ENCODE measurements around the gene SREK1IP1.

The SREK1IP1 gene

GRCh38 chr5:64691291-64691690 is 77.2 kb downstream of the SREK1IP1 start (continued):
- TF ChIP-seq KLF17 (tag by site-specific recombination; IDR thresholded peaks at IDR 0.05) (no peak), TRIM28 (IDR thresholded peaks at IDR 0.05; ENCODE audit: borderline replicate concordance, low read length) (no peak), EGR2 (tag by site-specific recombination; IDR thresholded peaks at IDR 0.05; ENCODE audit: low read depth) (no peak), ZNF518A (tag by site-specific recombination; conservative IDR thresholded peaks at IDR 0.05; ENCODE audit: low read depth) (no peak), ZNF132 (tag by site-specific recombination; IDR thresholded peaks at IDR 0.05; ENCODE audit: borderline replicate concordance) (no peak), ZNF664 (tag by site-specific recombination; IDR thresholded peaks at IDR 0.05) (no peak), ZNF24 (tag by site-specific recombination; IDR thresholded peaks at IDR 0.05) (no peak)
- TF ChIP-seq, protein P1, sequence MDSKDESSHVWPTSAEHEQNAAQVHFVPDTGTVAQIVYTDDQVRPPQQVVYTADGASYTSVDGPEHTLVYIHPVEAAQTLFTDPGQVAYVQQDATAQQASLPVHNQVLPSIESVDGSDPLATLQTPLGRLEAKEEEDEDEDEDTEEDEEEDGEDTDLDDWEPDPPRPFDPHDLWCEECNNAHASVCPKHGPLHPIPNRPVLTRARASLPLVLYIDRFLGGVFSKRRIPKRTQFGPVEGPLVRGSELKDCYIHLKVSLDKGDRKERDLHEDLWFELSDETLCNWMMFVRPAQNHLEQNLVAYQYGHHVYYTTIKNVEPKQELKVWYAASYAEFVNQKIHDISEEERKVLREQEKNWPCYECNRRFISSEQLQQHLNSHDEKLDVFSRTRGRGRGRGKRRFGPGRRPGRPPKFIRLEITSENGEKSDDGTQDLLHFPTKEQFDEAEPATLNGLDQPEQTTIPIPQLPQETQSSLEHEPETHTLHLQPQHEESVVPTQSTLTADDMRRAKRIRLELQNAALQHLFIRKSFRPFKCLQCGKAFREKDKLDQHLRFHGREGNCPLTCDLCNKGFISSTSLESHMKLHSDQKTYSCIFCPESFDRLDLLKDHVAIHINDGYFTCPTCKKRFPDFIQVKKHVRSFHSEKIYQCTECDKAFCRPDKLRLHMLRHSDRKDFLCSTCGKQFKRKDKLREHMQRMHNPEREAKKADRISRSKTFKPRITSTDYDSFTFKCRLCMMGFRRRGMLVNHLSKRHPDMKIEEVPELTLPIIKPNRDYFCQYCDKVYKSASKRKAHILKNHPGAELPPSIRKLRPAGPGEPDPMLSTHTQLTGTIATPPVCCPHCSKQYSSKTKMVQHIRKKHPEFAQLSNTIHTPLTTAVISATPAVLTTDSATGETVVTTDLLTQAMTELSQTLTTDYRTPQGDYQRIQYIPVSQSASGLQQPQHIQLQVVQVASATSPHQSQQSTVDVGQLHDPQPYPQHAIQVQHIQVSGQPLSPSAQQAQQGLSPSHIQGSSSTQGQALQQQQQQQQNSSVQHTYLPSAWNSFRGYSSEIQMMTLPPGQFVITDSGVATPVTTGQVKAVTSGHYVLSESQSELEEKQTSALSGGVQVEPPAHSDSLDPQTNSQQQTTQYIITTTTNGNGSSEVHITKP (tag by site-specific recombination; IDR thresholded peaks at IDR 0.05), result peak; percentile 87
- TF ChIP-seq, protein P2, sequence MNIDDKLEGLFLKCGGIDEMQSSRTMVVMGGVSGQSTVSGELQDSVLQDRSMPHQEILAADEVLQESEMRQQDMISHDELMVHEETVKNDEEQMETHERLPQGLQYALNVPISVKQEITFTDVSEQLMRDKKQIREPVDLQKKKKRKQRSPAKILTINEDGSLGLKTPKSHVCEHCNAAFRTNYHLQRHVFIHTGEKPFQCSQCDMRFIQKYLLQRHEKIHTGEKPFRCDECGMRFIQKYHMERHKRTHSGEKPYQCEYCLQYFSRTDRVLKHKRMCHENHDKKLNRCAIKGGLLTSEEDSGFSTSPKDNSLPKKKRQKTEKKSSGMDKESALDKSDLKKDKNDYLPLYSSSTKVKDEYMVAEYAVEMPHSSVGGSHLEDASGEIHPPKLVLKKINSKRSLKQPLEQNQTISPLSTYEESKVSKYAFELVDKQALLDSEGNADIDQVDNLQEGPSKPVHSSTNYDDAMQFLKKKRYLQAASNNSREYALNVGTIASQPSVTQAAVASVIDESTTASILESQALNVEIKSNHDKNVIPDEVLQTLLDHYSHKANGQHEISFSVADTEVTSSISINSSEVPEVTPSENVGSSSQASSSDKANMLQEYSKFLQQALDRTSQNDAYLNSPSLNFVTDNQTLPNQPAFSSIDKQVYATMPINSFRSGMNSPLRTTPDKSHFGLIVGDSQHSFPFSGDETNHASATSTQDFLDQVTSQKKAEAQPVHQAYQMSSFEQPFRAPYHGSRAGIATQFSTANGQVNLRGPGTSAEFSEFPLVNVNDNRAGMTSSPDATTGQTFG (tag by site-specific recombination; IDR thresholded peaks at IDR 0.05; ENCODE audit: borderline replicate concordance), result no peak

GRCh38 chr5:64690417-64691151 is 77.9 kb downstream of the SREK1IP1 start, which contains the start of gene SHISAL2B:
SHISAL2B (plus strand) TSS chr5:64690503; CDS start chr5:64690624, 121 bp downstream.
- Histone ChIP-seq H3K36me3 (ENCODE audit: control insufficient read depth in 2 of 2, insufficient read depth in 1 of 2, low read length in 2 of 2) (no peaks in the 10 kb centered on the region), H3K9me3 (ENCODE audit: control insufficient read depth, insufficient read depth, low read depth, low read length) (no peaks in the 10 kb centered on the region), H3K4me3 (ENCODE audit: low read depth, low read length) (peak within 1 kb of the TSS; percentile 33), H3K4me1 (ENCODE audit: control insufficient read depth, insufficient read depth, low read length) (0 out of 2 replicates have a peak, but pooled peaks cover 3% of the 10 kb centered on the region), H3K27ac (ENCODE audit: extremely low read depth, low read depth, low read length) (peak within 1 kb of the TSS; percentile 45; the same call in 1 of the 2 replicates)
- ChIA-PET POLR2A (interaction anchor here (0.6 to 0.8 kb wide), 2 partner anchors 16 to 418 kb away, joined by 3 read pairs; no protein-coding TSS in a partner anchor), CTCF (interaction anchor here (0.7 to 0.9 kb wide), 2 partner anchors 9 to 56 kb away, joined by 3 to 4 read pairs; no protein-coding TSS in a partner anchor)
- TF ChIP-seq ZNF660 (tag by site-specific recombination; IDR thresholded peaks at IDR 0.05), result peak; percentile 69
- TF ChIP-seq ZNF488 (tag by site-specific recombination; IDR thresholded peaks at IDR 0.05), result no peak
- TF ChIP-seq ZNF677 (tag by site-specific recombination; IDR thresholded peaks at IDR 0.05), result no peak
- peak; percentile 67 for TF ChIP-seq GLIS1 (tag by site-specific recombination; IDR thresholded peaks at IDR 0.05)
- TF ChIP-seq KLF16 (tag by site-specific recombination; IDR thresholded peaks at IDR 0.05), result no peak
- TF ChIP-seq ZNF341 (tag by site-specific recombination; IDR thresholded peaks at IDR 0.05; ENCODE audit: low read depth), result peak; percentile 74
- TF ChIP-seq, protein P3, sequence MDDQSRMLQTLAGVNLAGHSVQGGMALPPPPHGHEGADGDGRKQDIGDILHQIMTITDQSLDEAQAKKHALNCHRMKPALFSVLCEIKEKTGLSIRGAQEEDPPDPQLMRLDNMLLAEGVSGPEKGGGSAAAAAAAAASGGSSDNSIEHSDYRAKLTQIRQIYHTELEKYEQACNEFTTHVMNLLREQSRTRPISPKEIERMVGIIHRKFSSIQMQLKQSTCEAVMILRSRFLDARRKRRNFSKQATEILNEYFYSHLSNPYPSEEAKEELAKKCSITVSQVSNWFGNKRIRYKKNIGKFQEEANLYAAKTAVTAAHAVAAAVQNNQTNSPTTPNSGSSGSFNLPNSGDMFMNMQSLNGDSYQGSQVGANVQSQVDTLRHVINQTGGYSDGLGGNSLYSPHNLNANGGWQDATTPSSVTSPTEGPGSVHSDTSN (CRISPR knock-in tag; IDR thresholded peaks at IDR 0.05), result 0 out of 2 replicates have a peak, but pooled peaks have one; percentile 43
- peak; percentile 67 for TF ChIP-seq ZNF600 (tag by site-specific recombination; IDR thresholded peaks at IDR 0.05)
- TF ChIP-seq, protein P4, sequence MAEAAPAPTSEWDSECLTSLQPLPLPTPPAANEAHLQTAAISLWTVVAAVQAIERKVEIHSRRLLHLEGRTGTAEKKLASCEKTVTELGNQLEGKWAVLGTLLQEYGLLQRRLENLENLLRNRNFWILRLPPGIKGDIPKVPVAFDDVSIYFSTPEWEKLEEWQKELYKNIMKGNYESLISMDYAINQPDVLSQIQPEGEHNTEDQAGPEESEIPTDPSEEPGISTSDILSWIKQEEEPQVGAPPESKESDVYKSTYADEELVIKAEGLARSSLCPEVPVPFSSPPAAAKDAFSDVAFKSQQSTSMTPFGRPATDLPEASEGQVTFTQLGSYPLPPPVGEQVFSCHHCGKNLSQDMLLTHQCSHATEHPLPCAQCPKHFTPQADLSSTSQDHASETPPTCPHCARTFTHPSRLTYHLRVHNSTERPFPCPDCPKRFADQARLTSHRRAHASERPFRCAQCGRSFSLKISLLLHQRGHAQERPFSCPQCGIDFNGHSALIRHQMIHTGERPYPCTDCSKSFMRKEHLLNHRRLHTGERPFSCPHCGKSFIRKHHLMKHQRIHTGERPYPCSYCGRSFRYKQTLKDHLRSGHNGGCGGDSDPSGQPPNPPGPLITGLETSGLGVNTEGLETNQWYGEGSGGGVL (tag by site-specific recombination; IDR thresholded peaks at IDR 0.05), result peak; percentile 74
